NK-92 (cell line): ENCODE results near the gene SEMA3A.

Experiments used
- DNase-seq: peaks from one replicate; lab custom pipeline; 2025; ENCODE audit not compliant: unreplicated experiment; lab: John Stamatoyannopoulos, UW

Gene SEMA3A

DNA sequence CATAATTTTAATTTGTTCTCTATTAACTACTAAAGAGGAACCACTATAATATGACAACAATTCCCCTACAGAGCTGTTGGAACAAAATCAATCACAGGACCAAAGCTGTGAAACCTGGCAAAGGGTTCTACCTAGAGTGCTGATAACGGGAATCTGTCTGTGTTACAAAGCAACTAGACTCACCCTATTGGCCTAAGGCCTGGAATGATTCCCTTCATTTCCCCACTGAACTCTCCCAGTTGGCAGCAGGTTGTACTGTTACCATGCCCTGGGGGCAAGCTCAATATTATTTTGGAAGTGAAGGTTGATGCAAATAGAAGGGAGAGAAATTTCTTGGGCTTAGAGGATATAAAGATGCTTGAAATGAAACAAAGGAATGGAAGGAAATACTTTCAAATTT lies 81.8 kb downstream of the SEMA3A start:
- no peak for DNase-seq

DNA sequence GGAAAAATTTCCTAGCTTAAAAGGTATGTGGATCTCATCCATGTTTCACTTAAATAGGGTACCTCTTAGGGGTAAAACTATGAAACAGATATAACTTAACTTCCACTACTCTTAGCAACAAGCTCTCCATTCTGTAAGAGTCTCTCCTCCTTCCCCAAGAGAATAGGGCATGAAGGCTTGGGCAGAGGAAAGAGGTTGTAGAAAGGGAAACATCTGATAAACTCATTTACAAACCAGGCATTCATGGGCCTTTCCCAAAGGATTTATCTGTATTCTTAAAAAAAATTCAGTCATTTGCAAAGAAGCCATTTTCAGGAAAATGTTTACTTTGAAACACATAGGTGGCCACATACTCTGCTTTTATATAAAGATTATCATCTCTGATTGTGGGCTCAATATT lies 82.7 kb downstream of the SEMA3A start:
- no peak for DNase-seq

DNA sequence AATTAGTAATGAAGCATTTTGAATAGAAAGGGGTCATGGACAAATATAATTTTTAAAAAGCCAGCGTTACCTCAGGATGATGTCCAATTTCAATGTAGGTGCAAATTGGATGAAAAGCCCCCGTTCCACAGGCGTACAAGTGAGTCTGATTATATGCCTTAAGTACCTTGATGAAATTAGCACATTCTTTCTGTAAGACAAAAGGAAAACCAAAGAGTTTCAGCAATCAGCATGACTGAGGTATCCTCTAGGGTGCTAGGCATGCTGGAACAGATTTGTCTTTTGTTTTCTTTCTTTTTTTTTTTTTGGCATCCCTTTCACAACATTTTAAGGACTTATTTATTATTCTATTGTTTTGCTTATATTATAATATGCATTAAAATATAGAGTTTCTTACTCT lies 84.2 kb downstream of the SEMA3A start:
- no peak for DNase-seq

DNA sequence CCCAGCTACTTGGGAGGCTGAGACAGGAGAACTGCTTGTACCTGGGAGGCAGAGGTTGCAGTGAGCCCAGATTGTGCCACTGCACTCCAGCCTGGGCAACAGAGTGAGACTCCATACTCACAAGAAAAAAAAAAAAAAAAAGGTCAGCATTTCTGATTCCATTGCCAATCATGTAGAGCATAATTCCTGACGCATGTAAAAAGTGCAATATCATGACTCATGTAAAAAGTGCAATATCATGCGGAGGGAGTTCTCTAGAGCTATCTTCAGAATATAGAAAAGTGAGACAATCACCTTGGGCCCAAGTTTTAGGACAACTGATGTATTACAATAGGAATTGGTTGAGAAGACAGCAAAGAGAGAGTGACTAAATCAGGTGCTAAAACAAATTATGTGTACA lies 85.8 kb downstream of the SEMA3A start:
- DNase-seq, result no peak

DNA sequence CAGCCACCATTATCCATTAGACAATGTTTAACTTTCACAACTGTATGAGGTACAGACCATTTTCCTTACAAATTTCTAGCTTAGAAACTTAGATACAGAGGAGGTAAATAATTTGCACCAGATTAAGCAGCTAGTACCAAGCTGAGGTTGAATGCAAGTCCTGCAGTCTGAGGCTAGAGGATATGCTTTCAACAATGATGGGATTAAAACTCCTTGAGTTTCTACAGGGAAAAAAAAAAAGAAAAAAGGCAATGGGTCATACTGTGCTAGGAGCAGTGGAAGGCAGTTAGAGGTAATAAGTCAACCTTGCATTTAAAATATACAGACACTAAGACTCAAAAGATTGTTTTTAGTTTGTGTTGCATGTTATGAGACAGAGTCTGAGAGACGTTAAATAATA lies 86.5 kb downstream of the SEMA3A start:
- no peak for DNase-seq

DNA sequence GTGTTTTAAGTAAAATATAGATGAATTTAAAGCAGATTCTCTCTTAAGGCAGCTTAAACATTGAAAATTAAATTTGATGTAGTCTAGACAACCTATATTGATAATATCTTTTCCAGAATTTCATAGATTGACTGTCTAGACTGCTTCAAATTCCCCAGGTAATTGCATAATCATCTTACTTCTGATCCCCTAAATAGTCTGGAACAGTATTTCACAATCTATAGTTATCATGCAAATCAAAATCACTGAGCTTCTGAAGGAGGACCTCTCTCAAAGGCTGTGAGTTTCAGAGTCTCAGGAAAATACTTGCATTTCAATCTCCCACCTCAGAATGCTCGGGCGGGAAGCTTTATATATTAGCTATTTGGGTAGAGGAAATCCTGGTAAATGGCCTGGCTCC lies 87.3 kb downstream of the SEMA3A start:
- no peak for DNase-seq

DNA sequence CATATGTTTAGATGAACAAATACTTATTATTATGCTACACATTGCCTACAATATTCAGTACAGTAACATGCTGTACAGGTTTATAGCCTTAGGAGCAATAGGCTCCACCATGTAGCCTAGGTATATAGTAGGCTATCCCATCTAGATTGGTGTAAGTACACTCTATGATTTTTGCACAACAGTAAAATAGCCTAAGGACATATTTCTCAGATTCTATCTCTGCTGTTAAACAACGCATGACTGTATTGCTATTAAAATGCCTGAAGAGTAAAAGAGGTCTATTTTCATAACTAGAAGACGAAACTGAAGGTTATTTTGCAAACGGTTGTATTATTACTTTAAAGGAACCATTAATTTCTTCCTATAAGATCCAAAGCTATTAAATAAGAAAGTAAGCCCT lies 88.3 kb downstream of the SEMA3A start:
- DNase-seq, result no peak

DNA sequence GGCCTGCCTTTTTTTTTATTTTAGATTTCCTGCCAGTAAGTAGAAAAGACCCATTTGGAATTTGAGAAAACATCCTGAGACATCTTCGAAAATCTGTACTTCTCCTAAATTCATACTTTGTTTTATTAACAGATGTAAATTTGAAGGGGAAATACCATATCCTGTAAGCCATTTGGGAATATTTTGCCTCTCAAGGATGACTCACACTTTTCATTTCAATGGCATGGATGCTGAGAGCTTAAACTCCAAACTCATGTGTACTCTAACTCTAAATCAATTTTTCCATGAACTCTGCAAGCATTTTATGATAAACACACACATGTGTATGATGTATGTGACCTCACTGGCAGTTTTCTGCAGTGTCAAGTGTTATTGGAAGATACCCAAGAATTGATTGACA lies 89.0 kb downstream of the SEMA3A start:
- no peak for DNase-seq

DNA sequence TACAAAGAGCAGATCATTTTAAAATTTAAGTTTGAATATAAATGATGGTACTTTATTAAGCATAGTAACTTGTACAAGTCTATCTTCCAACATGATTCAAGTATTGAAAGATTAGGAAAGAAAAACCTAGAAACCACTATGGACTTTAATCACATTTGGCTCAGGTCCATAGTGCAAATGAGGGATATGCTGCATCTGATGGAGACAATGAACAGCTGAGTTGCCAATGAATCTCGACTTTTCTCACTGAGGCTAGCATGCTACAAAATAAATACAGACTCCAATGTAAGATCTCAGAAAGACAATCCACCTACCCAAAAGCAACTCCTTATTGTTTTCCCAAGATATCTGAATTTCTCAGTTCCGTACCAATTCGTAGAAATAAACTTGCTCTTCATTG lies 89.8 kb downstream of the SEMA3A start:
- DNase-seq, result no peak

DNA sequence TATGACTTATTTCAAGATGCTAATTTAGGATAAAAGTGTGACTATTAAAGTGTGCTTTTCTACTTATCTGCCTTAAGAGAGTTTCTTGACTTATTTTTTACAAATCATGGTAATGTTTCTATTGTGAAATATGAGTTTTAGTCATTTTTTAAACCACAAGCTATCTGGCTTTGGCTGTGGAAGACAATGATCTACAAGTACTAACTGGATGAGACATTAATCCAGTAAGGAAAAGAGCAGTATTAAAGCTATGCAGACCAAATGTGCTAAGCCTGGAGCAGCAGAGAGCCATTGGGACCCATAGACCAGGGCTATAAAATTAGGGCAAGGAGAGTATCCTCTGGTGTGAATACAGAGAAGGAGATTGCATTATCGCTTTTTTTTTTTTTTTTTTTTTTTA lies 92.4 kb downstream of the SEMA3A start:
- DNase-seq, result no peak

DNA sequence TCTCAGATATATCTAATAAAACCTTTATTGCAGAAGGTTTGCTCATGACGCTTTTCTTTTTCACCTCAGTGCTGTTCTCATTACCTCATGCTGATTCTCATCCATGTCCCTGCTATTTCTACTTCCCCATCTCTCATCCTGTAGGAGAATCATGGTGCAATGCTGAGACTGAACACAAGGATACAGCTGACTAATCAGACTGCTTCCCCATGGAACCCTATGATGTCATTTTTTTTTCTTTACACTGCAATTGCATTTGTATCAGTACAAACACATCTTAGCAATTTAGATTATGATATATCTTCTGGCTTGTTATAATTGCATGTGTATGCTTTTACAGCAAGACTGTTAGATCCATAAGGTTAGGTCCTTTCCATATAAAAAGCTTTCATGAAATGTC lies 93.7 kb downstream of the SEMA3A start:
- DNase-seq, result no peak

DNA sequence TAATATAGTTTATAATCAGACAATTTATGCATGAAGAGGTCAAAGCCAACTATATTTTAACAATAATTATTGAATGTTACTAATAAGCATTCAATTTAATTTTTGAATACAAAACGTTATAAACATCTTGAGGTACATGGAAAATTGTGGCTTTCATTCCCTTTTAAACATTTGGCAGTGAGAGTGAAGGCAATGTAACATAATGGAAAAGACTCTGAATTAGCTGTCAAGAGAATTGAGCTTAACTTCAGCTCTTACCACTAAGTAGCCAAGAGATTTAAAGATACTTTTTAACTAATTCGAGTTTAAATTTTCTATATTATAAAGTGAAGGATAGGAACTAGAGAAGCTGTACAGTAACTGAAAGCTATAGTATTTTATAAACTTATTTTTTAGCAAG lies 98.6 kb downstream of the SEMA3A start:
- DNase-seq, result no peak

DNA sequence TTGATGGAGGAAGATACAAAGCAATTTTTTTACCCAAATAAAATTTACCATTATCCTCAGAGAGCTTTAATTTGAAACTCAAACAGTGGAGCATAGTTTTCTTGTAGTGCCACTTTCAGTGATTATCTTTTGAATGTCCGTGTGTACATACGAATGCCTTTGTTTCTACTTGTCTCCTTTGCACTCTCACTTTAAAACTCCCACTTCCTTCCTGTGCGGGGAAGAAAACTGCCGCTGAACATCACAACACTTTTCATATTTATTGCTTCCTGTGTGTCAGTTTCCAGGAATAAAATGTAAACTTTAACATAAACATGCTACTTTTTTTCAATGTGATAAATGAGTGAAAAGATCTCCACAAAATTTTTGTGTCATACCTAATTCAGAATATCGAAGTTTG lies 102.4 kb downstream of the SEMA3A start:
- no peak for DNase-seq

DNA sequence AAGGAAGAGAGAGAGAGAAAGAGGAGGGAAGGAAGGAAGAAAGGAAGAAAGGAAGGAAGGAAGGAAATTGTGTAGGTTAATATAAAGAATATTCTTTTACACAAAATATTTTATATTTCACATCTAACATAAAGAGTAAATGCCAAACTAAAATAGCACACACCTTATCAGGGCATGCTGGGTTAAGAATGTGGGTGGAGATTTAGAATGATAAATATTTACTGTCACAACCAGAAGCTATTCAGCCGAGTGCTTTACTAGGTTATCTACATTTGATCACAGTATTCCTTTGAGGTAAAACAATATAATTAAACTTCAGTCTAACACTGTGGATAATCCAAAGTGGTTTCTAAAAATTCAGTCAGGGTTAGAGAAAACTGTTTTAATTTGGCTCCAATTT lies 103.3 kb downstream of the SEMA3A start:
- no peak for DNase-seq

DNA sequence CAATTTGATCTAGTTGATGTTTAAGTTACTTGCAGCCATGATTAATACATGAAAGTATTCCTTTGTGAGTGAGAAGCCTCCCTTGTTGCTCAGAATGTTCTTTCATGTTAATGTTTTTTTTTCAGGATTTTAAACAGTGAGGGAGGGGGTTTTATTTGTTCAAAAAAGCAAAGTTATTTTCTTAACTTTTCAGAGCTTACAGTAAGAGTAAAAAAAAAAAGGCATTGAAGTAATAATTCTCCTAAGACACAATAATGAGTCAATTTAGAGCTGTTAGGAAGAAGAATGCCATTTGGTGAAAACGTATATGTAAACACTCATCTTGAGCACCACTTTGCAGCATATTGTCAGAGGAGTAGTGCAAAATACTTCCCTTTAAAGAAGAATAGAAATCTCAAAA lies 105.8 kb downstream of the SEMA3A start:
- no peak for DNase-seq

DNA sequence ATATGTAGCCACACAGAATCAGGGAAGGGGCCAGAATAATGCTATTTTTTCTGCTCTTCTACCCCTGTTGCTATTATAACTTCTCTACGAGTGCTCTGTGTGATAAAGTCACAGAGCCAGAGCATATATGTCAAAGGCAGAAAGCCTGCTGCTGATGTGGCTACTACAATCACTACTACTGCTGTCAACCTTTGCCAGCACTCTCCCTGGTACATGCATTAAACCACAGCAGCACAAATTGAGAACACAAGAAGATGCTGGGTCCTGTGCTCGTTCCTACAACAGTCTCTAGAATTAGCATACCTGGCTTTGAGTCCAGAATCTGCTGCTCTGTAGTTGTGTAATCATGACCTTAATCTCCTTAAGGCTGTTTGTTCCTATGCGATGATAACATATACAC lies 108.6 kb downstream of the SEMA3A start:
- no peak for DNase-seq

DNA sequence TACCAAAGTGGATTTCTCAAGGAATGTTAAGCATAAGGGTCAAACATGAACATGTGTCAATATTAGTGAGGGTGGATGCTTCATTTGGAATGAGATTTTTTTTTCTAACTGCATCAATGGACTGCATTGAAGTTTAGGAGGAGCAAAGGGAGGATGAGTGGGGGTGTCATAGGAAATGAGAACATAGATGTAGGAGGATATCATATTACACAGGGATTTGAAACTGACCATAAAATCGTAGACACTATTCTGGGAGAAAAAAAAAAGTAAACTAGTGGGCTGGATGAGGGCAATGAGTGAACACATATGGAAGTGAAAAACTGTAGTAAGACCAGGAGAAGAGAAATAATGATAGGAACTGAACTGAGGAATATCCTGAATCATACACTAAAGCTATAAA lies 109.4 kb downstream of the SEMA3A start:
- no peak for DNase-seq

DNA sequence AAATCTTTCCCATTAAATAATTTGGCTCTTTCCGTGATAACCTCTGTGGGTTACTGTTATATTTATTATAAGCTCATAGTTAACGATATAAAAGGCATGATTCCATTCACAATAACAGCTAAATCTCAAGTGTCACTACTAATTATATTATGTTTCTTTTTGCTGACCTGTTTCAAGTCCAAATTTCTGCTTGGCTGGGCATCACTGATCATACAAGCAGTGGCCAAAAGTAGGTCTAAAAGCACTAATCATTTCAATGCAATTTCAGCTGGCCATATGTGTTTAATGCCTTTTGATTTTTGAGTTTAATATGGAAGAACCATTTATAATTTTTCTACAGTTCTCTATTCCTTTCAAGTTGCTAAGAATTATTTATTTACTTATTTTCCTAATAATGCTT lies 110.7 kb downstream of the SEMA3A start:
- no peak for DNase-seq

DNA sequence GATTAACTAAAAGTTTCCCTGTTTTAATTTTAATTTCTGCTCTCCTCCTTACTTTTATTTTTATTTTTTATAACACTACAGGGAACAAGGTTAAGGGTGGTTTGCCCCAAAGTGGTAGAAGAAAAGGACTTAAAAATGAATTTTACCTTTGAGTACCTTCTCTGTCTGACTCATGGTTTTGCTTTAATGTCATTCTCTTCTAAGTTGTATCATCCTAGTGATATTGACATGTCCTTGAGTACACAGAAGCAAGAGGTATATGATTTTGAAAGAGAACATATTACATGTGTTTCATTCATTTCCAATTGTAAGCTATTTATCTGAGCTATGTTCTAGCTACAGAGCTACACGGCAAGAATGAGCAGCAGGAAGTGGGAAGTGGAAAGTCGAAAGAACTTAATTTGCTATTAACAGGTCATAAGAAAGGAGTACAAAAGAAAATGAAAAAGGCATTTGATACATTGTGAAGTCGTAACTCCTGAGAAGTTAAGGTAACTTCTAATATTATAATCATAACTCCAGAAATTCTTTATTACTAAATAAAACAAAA lies 112.5 kb downstream of the SEMA3A start:
- DNase-seq, result no peak

DNA sequence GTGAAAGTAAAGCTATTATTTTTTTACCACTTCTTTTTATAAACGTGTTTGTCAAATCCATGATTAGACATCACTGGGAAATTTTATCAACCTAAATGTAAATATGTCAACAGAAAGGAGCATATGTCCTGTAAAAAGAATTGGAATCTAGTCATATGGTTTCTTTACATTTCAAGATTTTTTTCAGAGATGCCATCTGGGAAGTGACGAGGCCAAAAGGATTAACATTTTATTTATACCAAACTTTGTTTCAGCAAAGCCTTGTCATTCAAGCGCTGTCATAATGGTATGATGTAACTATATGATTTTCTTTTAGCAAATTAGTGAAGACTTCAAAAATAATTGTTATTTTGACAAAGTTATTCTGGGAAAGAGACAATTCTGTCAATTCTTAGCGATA lies 117.3 kb downstream of the SEMA3A start:
- no peak for DNase-seq

DNA sequence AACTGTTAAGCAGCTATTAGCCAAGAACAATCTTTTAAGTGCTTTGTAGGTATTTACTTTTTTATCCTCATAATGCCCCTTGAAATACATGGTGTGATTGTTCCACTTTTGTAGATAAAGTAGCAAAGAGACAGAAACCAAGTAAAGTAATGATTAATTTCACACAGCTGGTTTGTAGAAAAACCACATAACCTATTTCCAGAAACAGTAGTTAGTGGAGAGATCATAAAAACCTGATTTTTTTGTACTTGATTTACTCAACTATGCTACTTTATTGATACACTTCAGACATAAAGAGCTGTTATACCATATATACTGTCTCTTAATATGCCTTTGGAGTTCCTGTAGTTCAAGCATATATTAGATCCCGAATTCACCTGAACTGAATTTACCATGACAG lies 118.4 kb downstream of the SEMA3A start:
- DNase-seq, result no peak

DNA sequence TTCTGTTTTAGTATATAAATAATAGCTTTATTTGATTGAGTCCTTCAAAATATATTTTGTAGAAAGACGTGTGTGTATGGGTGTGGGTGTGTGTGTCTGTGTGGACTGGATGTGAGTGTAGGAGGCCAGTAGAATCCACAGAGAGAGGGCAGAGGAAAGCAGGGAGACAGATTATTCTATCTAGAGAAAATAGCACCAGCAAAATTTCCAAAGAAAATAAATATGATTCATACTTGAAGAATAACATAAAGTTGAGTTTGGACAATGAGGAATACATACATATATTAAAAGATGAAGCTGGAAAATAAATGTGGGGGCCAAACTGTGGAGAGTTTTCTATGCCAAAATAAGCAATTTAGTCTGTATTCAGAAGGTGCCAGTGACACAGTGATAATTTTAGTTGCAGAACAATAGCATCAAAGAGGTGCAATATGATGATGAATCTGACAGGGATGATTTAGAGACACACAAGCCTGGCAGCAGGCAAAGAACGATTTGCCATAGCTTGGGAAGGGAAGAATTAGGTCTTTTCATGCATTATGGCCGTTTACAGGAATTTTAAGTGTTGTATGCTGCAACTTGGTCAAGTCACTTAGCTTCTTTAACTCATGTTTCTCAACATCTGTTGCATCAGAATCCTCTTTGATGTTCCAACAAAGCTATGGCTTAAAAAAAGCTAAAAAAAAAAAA lies 121.3 kb downstream of the SEMA3A start:
- no peak for DNase-seq

DNA sequence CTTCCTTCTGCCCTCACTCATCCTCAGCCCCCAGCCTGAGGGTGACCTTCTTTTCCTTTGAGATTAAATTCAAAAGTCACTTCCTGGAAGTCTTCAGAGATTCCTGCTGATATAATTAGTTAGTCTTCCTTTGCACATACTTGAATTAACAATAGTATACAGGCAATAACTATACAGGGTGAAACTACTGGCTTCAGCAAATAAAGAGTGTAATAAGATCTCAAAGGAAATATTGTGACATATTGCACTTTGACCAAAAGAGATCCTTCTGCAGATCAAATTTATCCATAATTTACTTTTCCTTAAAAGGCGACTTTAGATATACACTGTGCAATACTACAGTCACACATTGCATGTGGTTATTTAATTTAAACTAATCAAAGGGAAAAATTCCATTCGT lies 123.8 kb downstream of the SEMA3A start:
- DNase-seq, result no peak
